Activated CD8-positive, alpha-beta memory T cell treated with anti-CD3 and anti-CD28 coated beads for 4 hours (primary cell): ENCODE results near the gene SLC6A7.

Experiments used
- DNase-seq, 2 donors: peaks; one replicate each; pipeline ENCODE4 v3.0.0-alpha.2; 2020; ENCODE audit warnings: low read depth in 2 of 2

Gene SLC6A7

DNA sequence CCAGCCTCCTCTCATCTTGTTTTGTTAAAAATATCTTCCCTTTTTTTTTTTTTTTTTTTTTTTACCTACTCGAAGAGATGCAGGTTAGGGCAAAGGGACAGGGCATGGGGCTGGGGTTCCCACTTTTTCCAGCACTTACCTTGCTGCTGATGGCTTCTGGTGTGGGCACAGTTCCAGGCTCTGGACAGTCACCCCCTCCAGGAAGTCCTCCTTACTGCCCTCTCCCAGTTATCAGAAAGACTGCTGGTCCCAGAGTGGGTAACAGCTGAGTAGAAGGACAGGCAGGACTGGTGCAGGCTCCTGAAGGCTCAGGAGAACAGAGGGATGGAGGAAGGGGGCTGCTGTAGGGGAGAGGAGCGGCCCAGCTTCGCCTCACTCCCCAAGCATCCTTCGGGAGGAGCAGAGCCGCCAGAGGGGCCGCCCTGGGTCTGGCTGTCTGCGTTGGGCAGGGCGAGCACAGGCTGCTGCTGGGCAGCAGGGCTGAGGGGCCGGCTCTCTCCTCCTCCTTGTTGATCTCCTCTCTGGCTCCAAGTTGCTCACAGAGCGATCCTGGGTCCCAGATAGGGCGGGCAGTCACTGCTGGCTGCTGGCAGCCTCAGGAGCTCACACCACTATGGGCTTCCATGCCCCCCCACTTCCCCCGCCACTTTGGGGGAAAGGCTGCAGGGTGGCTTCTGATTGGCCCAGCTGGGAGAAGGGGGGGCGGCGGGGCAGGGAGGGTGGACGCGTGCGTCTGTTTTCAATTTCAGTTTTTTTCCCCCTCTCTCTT is 34.4 kb upstream of the SLC6A7 start, which contains the start of gene PDGFRB:
TSS of gene PDGFRB (minus strand) at position 588 of the 769 bp plus-strand sequence. CDS start 18,798 bp downstream, outside the sequence.
- DNase-seq: peak; percentile 29 to 50

DNA sequence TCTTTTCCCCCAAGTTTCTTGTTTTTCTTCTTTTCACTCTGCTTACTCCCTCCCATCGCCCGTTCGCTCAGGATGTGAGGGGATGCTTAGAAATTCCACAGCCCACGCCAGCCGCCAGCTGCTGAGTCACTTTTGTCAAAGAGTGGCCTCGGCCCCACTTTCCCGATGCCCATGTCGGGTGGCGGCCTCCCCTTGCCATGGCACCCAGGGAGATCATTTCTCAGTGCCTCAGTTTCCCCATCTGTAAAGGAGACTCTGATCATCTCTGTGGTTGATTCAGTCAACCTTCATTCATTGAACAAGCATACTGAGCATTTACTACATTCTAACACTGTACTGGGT is 33.9 kb upstream of the SLC6A7 start:
- DNase-seq: no peak

DNA sequence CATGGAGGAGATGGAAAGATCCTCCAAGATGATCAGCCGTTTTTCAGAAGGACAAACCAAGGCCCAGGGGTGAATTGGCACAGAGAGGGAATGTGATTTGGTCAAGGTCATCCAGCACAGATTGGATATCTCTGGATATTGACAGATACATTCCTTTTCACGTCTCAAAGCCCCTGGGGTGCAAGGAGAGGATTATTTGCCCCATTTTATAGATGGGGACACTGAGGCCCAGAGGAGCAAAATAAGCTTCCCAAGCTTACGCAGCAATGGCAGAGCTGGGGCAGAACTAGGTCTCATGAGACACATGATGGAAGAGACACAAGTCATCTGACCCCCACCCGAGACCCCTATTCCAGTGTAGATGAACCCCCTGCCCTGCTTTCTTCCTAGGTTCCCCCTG is 33.3 kb upstream of the SLC6A7 start:
- no peak for DNase-seq

DNA sequence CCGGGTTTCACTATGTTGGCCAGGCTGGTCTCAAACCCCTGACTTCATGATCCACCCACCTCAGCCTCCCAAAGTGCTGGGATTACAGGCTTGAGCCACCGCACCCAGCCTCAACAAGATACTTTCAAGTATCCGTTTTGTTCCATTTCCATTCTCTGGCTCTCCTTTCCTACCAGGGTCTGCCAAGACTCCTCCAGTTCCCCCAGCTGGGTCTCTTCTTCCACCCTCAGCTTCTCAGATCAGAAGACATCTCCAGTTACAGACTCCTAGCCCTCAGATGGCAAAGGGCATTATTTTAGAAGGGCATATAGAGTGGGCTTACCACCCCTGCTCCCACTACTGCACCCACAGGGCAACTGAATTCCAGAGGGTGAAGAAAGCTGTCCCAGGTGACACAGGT is 32.7 kb upstream of the SLC6A7 start:
- no peak for DNase-seq

DNA sequence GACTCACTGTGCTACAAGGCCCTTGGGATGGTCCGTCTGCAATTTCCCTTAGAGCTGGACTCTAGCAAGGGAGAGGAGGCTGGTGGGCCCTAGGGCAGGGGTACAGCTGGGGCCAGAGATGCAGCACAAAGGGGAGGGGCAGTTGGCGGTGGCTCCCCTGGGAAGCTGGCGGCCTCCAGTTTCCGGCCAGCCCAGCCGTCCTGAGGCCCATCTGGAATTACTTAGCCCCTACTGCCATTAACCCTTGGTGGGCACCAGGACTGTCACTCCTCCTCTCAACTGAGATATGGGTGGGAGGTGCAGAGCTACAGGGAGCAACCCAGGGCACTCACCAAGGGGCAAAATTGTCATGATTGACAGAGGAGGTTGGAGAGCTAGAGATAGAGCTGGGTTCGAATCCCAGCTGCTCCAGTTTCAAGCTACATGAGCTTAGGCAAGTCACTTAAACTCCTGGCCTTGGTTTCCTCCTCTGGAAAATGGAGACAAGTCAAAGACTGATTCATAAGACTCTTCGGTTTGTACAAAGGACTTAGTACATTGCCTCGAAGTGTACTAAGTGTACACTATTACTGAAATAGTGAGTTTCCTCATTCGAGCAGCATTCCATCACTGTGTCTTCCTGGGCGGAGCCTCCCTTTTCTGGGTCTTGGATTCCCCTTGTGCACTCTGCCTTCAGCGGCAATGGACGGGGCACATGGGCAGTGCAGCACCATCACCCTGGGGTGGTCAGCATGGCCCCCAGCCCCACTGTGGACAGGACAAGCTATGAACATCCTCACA is 31.5 kb upstream of the SLC6A7 start:
- no peak for DNase-seq

DNA sequence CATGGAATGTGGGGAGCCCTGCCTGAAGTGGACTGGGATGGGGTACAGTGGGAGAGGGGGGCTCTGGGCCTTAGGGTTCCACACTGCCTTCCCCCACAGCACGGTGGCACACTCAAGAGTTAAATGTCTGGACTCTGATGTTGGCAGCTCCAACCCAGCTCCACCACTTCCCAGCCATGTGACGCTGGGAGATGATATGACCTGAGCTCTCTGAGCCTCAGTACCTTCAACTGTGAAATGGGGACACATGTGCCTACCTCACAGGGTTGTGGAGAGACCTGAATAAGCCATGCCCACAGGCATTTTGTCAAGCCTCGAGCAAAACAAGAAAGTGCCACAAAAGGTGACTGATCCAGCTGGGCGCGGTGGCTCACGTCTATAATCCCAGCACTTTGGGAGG is 30.8 kb upstream of the SLC6A7 start:
- DNase-seq: no peak

DNA sequence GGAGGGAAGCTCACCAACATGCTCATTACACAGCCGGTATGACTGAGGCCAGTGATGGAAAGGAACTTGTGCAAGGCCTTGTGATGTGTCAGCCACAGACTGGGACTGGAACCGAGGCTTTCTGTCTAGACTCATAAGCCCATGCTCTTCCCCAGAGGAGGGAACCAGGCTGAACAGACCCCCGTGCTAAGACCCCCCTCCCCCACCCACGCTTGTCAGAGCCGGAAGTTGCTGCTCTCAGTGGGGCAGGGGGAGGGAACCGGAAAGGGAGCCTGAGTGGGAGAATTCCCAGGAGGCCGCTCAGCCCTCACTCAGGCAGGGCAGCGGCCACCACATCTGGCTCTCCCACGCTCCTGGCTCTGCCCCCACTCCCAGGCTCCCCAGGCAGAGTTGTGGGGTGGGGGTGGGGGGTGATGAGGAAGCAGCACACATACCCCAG is 30.1 kb upstream of the SLC6A7 start:
- no peak for DNase-seq

DNA sequence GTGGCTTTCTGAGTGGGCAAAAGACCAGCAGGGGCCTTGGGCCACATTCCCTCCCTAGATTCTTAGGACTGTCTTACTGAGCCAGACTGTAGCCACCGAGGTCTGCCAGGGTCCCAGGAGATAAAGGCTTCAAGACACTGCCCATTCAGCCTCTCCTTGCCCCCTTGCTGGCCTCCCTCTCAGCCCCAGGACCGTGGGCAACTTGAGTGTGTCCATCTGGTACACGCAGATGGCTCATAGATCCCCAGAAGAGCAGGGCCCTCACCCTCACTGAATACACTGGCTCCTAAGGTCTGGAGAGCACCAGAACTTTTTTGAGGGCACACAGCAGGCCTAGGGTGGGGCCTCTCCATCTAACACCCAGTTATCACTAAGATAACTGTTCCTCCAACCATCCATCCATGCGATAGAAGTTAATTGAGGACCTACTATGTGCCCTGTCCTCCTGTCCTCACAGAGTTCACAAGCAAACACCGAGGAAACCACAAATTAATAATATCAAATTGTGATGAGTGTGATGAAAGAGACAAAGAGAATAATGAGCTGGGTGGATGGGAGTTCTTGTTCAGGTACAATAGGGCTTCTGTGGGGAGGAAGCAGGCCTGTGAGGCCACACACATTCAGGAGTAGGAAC is 29.3 kb upstream of the SLC6A7 start:
- no peak for DNase-seq

DNA sequence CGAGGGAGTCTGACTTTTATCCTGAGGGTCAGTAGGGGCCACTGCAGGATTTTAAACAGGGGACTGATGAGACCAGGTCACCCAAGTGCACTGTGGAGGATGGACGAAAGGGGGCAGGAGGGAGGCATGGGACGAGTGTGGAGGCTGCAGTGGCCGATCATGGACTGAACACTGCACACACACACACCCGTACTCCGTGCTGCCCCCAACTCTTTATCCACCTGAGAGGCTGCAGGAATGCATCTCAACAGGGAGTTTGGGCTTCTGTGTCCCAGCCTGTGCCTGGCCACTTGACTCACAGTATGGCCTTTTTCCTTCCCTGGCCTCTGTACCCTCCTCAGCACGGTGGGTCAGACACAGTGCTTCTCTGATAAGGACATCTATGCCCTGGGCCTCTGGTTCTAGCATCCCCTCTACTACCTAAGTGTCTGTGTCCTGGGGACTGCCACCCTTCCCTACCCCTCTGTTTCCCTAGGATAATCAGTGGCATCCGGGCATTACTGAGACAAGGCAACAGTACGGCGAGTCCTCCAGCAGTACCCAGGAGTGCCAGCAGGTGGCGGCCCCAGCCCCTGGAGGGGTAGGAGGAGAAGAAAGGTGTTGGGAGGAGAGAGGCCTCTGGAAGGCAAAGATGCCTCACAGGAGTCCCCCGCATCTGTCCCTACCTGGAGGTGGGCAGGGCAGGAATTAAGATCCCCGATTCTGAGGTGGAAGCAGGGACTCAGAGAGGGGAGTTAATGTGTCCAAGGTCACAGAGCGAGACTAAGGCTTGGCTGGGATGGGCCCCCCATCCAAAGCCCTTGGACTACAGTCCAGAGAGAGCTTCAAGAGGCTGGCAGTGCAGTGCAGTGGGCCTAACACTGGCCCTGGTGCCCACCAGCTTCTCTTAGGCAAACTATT is 28.4 kb upstream of the SLC6A7 start:
- DNase-seq: peak; percentile 33 to 39

DNA sequence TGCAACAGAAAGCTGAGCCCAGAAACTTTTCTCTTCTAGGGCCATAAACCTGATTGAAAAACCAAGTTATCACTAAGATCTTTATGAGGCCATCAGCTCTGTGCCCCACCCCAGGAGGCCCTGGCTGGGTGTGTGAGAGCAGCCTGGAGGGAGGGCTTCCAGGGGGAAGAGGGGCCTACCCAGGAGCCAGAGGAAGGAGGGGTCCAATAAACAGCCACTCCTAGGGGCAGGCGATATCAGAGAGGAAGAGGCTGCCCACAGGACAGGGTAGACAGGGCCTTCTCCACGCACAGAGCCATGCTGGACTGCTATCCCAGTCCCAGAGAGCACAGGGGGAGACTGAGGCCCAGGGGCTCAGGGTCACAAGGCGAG is 27.7 kb upstream of the SLC6A7 start:
- DNase-seq: no peak

DNA sequence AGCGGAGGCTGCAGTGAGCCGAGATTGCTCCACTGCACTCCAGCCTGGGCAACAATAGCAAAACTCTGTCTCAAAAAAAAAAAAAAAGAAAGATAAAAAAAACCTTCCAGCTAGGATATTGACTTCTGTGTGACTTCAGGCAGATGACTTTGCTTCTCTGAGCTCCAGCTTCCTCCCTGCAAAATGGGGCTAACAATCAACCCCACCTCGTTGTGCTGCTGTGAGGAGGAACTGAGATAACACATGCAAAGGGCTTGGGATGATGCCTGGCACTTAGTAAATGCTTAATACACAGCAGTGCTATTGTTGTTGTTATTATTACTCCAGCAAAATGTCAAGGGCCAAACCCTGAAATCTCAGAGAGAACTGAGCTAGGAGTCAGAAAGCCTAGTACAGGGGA is 26.8 kb upstream of the SLC6A7 start:
- DNase-seq: no peak

DNA sequence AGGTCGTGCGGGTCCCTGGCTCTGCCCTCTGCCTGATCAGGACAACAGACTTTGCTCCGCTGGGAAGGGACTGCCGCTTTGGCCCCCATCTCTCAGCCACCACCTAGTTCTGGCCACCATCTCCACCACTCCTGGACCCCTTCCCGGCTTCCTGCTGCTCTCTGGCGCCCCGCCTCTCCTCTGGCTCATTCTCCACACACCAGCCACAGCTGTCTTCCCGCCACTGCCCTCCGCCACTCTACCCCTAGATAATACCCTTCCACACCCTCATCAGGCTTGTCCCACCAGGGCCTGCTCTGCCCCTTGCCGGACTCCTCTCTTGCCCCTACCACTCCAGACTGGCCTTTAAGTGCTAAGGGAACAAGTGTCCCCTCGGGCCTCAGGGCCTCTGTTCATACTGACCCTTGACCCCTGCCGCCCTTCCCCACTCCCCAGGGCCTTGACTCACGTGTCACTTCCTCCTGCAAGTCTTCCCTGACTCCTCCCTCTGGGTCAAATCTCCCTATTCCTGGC is 26.3 kb upstream of the SLC6A7 start:
- no peak for DNase-seq

DNA sequence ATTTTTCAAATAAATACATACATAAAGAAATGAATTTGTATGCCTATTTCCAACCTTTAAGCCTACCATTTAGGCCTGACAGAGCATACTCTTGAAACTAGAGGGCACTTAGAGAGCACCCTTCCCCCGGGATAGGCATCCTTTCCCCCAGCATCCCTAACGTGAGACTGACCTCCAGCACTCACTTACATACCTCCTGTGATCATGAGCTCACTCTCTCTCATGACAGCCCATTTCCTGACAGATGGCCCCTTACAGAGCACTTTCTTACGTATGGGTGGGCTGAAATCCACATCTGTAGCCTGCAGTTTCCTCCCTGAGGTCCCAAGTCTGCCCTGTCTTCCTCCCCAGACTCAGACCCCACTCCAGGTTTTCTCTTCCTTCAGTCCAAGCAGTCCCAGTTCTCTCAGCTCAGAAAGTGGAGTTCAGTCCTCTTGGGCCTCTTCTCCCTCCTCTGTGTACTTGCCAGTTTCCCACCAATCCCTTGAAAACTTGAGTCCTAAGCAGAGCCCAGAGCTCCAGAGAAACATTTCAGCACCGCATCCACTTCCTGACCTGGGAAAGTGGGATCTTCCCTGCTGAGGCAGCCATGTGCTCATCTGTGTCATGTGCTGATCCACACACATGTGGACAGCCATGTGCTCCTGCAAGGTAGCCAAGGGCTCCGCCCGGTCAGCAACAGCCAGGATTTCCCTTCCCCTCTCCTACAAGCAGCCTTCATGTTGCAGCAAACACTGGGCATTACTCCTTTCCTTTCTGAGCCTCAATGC is 25.5 kb upstream of the SLC6A7 start:
- no peak for DNase-seq

DNA sequence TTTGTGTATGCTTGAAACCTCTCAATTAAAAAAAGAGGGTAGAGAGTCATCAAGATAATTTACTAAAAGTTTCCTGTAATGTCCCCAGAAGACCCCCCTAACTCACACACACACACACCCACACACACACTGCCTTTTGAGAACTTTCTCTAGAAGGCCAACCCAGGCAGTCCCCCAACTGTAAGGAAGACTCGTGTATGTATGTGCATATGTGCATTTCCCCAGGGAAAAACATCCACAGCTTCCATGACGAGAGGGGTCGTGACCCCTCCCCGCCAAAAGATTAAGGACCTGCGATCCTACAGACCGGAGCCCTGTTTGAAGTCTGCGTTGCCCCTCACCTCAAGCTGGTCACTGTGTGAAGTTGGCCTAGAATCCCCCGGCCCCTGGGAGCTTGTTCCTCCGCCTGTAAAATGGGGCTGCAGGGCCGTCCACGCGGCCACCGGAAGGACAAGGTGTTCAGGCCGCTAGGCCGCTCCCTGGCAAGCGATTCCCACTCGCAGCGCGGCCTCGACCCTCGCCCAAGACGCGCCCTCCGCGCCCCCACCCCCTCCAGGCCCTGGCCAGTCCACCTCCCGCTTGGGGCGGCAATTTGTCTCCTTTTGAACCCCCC is 23.7 kb upstream of the SLC6A7 start:
- no peak for DNase-seq

DNA sequence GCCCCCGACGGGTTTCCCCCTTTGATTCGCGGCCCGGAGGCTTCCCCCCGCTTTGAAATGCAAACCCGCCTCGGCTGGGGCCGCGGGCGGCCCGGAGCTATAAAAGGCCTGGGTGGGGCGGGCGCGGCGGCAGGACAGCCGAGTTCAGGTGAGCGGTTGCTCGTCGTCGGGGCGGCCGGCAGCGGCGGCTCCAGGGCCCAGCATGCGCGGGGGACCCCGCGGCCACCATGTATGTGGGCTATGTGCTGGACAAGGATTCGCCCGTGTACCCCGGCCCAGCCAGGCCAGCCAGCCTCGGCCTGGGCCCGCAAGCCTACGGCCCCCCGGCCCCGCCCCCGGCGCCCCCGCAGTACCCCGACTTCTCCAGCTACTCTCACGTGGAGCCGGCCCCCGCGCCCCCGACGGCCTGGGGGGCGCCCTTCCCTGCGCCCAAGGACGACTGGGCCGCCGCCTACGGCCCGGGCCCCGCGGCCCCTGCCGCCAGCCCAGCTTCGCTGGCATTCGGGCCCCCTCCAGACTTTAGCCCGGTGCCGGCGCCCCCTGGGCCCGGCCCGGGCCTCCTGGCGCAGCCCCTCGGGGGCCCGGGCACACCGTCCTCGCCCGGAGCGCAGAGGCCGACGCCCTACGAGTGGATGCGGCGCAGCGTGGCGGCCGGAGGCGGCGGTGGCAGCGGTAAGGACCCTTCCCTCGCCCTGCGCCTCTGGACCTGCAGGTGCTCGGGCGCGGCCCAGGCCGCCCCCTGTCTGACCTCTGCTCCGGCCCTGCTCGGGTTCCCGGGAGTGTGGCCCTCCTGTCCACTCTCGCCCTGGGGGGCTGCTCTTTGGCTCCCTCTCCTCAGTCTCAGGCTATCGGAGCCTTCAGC is 23.0 kb upstream of the SLC6A7 start, which contains the start of gene CDX1:
TSS of gene CDX1 (plus strand) at position 129 of the 862 bp plus-strand sequence. CDS start at position 228, 99 bp downstream.
- DNase-seq: no peak

DNA sequence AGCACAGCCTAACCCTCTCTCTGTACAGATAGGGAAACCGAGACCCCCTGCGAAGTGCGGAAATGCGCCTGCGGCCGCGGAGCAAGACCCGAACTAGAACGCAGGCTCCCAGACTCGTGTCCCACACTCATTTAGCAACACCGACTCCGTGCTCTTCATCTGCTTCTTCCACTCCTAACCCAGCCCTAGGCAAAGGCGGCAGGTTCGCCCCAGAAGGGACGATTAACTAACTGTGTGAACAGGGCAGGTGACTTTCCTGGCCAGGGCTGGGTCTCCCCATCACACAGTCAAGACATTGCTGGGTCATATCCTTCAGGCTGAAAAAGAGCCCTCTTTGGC is 22.4 kb upstream of the SLC6A7 start:
- no peak for DNase-seq

DNA sequence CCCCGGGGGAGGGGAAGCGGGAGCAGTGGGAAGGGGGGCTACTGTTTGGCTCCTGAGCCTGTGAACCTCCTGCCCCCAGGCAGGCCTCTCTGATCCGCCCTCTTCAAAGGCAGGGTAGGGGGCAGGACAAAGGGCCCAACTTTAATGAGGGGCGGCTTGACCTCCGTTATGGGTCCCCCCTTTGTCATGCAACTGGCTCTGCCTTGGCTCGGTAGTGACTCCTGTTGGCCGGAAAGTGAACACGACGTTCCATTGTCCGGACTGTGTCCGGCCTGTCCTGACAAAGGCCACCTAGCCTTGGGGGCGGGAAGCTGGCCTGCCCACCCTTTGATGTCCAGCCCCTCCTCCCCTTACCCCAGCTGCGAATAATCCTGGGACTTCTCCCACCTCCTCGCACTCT is 22.0 kb upstream of the SLC6A7 start:
- DNase-seq: no peak

DNA sequence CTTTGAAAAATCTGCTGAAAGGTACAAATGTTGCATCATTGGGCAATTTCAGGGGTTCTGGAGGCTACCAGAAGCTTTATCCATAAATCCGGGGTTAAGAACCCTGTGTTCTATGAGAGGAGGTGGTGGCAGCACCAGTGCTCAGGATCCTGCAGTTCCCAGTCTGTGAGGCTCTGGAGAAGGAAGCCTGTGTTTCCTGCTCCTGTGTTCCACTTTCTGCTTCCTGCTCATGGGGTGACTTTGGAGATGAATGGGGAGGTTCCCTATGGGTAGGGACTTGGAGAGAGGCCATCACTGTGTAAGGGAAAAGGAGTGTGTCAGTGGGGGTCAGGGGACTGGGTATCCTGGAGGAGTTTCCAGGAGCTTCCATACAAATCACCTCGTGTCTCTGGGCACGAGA is 21.0 kb upstream of the SLC6A7 start:
- DNase-seq: no peak

DNA sequence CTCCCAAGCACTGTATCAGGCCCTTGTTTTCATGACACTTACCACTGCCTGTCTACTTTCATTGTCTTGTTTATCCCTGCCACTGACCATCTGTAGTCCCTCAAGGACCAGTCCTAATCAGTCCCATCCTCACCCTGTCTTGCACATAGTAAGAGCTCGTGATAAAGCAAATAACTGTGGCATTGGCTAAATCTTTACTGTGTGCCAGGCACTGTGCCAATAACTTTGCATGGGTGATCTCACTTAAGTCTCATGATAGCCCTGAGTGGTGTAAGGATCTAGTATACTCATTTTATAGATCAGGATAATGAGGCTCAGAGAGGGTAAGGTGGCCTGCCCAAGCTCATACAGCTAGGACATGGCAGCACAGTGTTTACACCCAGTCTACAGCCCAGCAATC is 17.7 kb upstream of the SLC6A7 start:
- no peak for DNase-seq
